Measurements from ENCODE around the gene TIMM8B.

Gene TIMM8B

DNA sequence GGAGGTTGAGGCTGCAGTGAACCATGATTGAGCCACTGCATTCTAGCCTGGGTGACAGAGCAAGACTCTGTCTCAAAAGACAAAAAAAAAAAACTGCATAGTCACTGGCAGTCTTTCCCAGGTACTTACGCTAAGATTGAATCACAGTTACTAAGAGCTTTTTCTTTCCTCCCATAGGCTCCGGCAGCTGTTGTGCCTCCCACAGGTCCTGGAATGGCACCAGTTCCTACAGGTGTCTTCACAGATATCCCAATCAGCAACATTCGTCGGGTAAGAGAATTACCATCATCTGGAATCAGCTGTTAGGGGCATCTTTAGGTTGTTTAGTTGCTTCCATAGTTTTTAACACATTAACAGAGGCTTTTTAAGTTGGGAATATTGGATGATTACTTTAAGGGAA is 41.6 kb downstream of the TIMM8B start:
- no peak for DNase-seq (ENCODE audit: insufficient read length, low spot score)
- TF ChIP-seq CTCF (IDR thresholded peaks at IDR 0.05; ENCODE audit: insufficient read depth, missing control alignments): no peak
- FAIRE-seq: no peak

- TF ChIP-seq CTCF (IDR thresholded peaks at IDR 0.05; ENCODE audit: insufficient read depth, missing control alignments): no peak
- FAIRE-seq: no peak
- no peak for DNase-seq (ENCODE audit: insufficient read length, low spot score)
Observed at GRCh38 chr11:112042961-112043304, 43.6 kb downstream of the TIMM8B start.

- TF ChIP-seq CTCF (IDR thresholded peaks at IDR 0.05; ENCODE audit: insufficient read depth, missing control alignments): no peak
- FAIRE-seq (no peak), DNase-seq (ENCODE audit: insufficient read length, low spot score) (no peak)
Observed at GRCh38 chr11:112042161-112042960, 44.2 kb downstream of the TIMM8B start.

DNA sequence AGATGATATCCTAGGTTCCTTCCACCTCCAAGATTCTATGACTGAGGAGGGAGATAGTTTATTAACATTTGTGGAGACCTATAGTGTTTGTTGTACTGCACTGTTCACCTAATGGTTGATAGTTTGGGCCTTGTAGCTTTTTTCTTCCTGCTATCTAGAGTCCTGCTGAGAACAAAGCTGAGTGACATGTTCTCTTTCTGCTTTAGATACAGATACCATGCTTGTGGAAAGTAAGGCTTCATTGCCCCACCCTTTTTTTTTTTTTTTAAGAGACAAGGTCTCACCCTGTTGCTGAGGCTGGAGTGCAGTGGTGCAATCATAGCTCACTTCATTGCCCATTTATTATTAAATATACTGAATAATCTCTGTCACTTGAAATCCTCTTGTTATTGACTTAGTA is 49.0 kb downstream of the TIMM8B start:
- no peak for FAIRE-seq
- no peak for TF ChIP-seq CTCF (IDR thresholded peaks at IDR 0.05; ENCODE audit: insufficient read depth, missing control alignments)
- DNase-seq (ENCODE audit: insufficient read length, low spot score): no peak
